T-helper 17 cell (primary cell): ENCODE data around the gene RRAGD. TPM values are rescaled to one million over a fixed set of nuclear protein-coding genes. Genes with fewer than 3 reads are reported as not detected.

Experiments
- ATAC-seq: fragments of 150-1000 bp; cut with Tn5 transposase; 2 replicates; pipeline ENCODE4 v1.10.0; 2021; ENCODE audit warnings: mild to moderate bottlenecking, moderate library complexity
- DNase-seq, 3 donors: peaks; one replicate each; pipeline versions ENCODE4 v3.0.0 to v3.0.0-alpha.2; 2020 to 2021
- H3K9me3 ChIP-seq: one replicate; pipeline ENCODE4 v1.7.0; 2013; ENCODE audit warnings: low read length, mild to moderate bottlenecking; ENCODE audit not compliant: control insufficient read depth, poor library complexity, severe bottlenecking
- H3K27ac Mint-ChIP-seq: one replicate; pipeline ENCODE4 v1.8.0; 2022; ENCODE audit warnings: mild to moderate bottlenecking, moderate library complexity, mixed read lengths
- H3K27me3 Mint-ChIP-seq: one replicate; pipeline ENCODE4 v1.8.0; 2022; ENCODE audit warnings: mixed read lengths
- H3K36me3 Mint-ChIP-seq: one replicate; pipeline ENCODE4 v1.8.0; 2022; ENCODE audit warnings: low read depth, mixed read lengths
- H3K4me1 Mint-ChIP-seq: one replicate; pipeline ENCODE4 v1.8.0; 2022; ENCODE audit warnings: mild to moderate bottlenecking, mixed read lengths
- H3K4me3 Mint-ChIP-seq: one replicate; pipeline ENCODE4 v1.8.0; 2022; ENCODE audit warnings: mild to moderate bottlenecking, moderate library complexity, mixed read lengths
- total RNA-seq, 4 donors: library from RNA in 2 of 4; stranded (reverse) in 2 of 4; gene quantifications; one replicate each; pipeline ENCODE4 v1.2.3 and lab custom pipeline; 2022 to 2026

The RRAGD gene
- total RNA-seq, 2 donors from 2014 or later: 7.8 to 8.9 TPM

- Mint-ChIP-seq H3K4me3 (no peak overlapping the region), H3K27me3 (no peaks in the 10 kb centered on the region), H3K27ac (no peak overlapping the region), H3K36me3 (peaks cover 7% of the 10 kb centered on the region), H3K4me1 (peaks cover 13% of the 10 kb centered on the region)
- DNase-seq (no peak), ATAC-seq (no peak)
- no peaks in the 10 kb centered on the region for H3K9me3 ChIP-seq
These were observed 81.2 kb downstream of the RRAGD start for GRCh38 chr6:89330910-89331309.

- peaks cover 13% of the 10 kb centered on the region for H3K4me1 Mint-ChIP-seq
- H3K9me3 ChIP-seq: no peaks in the 10 kb centered on the region
- H3K36me3 Mint-ChIP-seq: peaks cover 7% of the 10 kb centered on the region
- ATAC-seq (no peak), DNase-seq (no peak)
- H3K4me3 Mint-ChIP-seq: no peak overlapping the region
- H3K27ac Mint-ChIP-seq: no peak overlapping the region
- H3K27me3 Mint-ChIP-seq: no peaks in the 10 kb centered on the region
These were observed 83.1 kb downstream of the RRAGD start for GRCh38 chr6:89328976-89329375.

DNA sequence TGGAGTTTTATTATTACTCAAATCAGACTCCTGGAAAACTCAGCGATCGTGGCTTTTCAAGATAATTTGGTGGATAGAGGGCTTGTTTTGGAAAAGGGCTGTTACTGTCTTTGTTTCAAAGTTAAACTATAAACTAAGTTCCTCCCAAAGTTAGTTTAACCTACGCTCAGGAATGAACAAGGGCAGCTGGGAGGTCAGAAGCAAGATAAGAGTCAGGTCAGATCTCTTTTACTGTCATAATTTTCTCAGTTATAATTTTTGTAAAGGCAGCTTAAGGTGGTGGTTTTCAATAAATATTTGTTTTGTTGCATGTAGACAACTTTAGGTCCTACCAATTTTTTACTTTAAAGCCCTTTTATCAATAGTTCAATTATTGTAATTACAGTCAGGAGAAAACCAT lies 87.8 kb downstream of the RRAGD start:
- no peak for ATAC-seq
- Mint-ChIP-seq H3K36me3 (peaks cover 11% of the 10 kb centered on the region), H3K27me3 (no peaks in the 10 kb centered on the region), H3K4me1 (peaks cover 7% of the 10 kb centered on the region), H3K4me3 (no peak overlapping the region), H3K27ac (no peak overlapping the region)
- H3K9me3 ChIP-seq: no peaks in the 10 kb centered on the region
- DNase-seq: no peak

DNA sequence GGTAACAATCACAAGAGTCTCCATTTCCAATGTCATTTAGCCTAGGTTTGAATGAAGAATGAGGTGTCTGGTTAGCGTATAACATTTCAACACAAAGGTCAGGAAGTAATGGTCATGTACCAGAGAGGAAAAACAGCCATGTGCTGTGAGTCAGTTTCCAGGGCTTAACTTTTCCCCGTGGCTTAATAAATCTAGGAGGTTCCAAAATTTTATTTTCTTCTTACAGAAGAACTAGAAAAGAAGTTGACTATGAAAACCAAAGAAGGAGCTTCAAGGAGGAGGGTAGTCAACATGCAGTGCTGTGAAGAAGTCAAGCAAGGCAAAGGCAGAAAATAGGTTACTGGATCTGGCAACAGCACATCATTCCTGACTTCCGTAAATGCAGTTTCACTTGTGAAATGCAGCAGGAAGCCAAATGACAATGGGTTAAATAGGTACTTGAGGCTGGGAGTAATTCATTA lies 88.5 kb downstream of the RRAGD start:
- H3K9me3 ChIP-seq: no peaks in the 10 kb centered on the region
- Mint-ChIP-seq H3K27ac (no peak overlapping the region), H3K4me3 (no peak overlapping the region), H3K4me1 (peaks cover 6% of the 10 kb centered on the region), H3K36me3 (peaks cover 9% of the 10 kb centered on the region), H3K27me3 (no peaks in the 10 kb centered on the region)
- ATAC-seq: no peak
- DNase-seq: no peak

DNA sequence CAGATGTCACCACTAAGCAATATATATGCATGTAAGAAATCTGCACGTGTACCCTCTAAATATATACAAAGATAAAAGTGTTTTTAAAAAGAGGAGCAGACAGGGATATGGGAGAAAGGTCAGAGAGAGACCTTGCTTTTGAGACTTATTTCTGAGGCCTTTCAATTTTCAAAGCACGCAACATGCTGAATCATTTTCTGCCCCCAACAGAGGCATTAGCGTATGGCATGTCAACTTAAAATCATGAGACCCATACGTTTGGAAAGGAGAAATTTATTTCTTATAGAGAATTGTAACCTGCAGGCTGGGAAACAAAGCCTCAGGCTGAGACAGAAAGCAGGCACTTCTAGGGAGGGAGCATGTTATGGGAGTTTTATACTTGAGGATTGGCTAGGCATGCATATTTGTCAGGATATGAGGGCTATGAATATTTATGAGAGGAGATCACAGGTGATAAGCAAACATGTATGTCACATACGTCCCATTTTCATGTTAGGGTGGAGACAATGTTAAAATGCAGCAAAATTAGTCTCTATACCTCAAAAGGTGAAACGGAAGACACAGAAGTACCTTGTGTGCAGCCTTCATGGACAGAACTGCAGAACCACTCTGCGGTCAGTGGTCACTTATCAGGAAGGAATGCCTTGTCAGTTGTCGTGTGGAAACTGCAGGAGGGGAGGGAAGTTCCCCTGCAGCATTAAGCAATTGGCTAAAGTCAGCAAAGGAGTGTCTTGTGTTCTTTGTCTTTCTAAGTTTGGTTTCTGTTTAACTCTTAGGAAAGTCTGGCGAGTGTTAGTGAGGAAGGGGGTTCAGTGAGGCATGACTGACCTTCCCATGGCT lies 90.7 kb downstream of the RRAGD start:
- ATAC-seq (no peak), DNase-seq (no peak)
- H3K9me3 ChIP-seq: no peaks in the 10 kb centered on the region
- H3K36me3 Mint-ChIP-seq: peaks cover 12% of the 10 kb centered on the region
- H3K27me3 Mint-ChIP-seq: no peaks in the 10 kb centered on the region
- no peak overlapping the region for H3K4me3 Mint-ChIP-seq
- peaks cover 6% of the 10 kb centered on the region for H3K4me1 Mint-ChIP-seq
- peak overlapping the region; percentile 22 for H3K27ac Mint-ChIP-seq

- Mint-ChIP-seq H3K27me3 (no peaks in the 10 kb centered on the region), H3K27ac (no peak overlapping the region), H3K36me3 (peaks cover 10% of the 10 kb centered on the region), H3K4me3 (no peak overlapping the region), H3K4me1 (peaks cover 2% of the 10 kb centered on the region)
- DNase-seq (no peak), ATAC-seq (no peak)
- no peaks in the 10 kb centered on the region for H3K9me3 ChIP-seq
These were observed 92.0 kb downstream of the RRAGD start for GRCh38 chr6:89320012-89320559.

DNA sequence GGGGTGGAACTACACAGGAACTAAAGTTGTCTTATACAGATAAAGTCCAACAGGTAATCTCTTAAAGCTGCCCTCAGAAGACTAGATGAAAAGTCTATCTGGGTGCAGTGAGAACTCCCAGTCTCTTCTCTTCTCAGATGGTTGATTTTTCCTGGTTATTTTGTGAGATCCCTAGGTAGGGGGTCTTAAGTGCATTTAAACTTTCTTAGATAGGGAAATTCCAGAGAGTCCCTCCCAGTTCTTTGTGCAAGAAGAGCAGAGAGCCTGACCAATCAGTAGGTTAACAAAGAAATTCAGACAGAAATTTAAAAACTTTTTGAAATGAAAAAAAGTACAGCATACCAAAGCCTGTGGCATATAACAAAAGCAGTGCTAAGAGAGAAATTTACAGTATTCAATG lies 95.0 kb downstream of the RRAGD start:
- H3K27me3 Mint-ChIP-seq: no peaks in the 10 kb centered on the region

GRCh38 chr6:89315249-89315885 lies 96.7 kb downstream of the RRAGD start, which contains the start of gene GABRR2:
TSS of gene GABRR2 (minus strand) at chr6:89315299. CDS start at chr6:89315165, 134 bp downstream.
- peaks cover 9% of the 10 kb centered on the region for H3K4me1 Mint-ChIP-seq
- ATAC-seq (no peak), DNase-seq (no peak)
- H3K9me3 ChIP-seq: no peaks in the 10 kb centered on the region
- H3K27ac Mint-ChIP-seq: no peak within 1 kb of the TSS
- H3K36me3 Mint-ChIP-seq: peaks cover 4% of the 10 kb centered on the region
- peaks cover 5% of the 10 kb centered on the region for H3K27me3 Mint-ChIP-seq
- H3K4me3 Mint-ChIP-seq: no peak within 1 kb of the TSS

More for the DNA sequence above, 95.0 kb downstream of the RRAGD start:
- ATAC-seq (no peak), DNase-seq (no peak)
- H3K9me3 ChIP-seq: no peaks in the 10 kb centered on the region
- Mint-ChIP-seq H3K4me1 (peaks cover 5% of the 10 kb centered on the region), H3K36me3 (peaks cover 4% of the 10 kb centered on the region), H3K27ac (no peak overlapping the region), H3K4me3 (no peak overlapping the region)

- Mint-ChIP-seq H3K4me3 (no peak overlapping the region), H3K4me1 (peaks cover 9% of the 10 kb centered on the region), H3K27me3 (peaks cover 5% of the 10 kb centered on the region), H3K27ac (no peak overlapping the region), H3K36me3 (peaks cover 4% of the 10 kb centered on the region)
- H3K9me3 ChIP-seq: no peaks in the 10 kb centered on the region
- ATAC-seq (no peak), DNase-seq (no peak)
These were observed 97.4 kb downstream of the RRAGD start for GRCh38 chr6:89314692-89315091.

Other genes starting within 250 kb of the RRAGD start
- not detected for gene GABRR1, start 194.9 kb downstream of the RRAGD start, total RNA-seq
- 1 to 10 TPM in 1 of 2 donors, under 1 TPM in 1; 0.65 to 1.4 TPM for gene GABRR2, start 97.0 kb downstream of the RRAGD start, total RNA-seq
- gene UBE2J1, start 59.6 kb downstream of the RRAGD start, total RNA-seq: 10 to 100 TPM; 32.1 to 35.2 TPM
- 1 to 10 TPM; 3.8 to 7.9 TPM for gene ANKRD6, start 20.9 kb upstream of the RRAGD start, total RNA-seq
- 10 to 100 TPM; 21.5 to 24.6 TPM for gene LYRM2, start 226.5 kb upstream of the RRAGD start, total RNA-seq